ENCODE results near the gene MS4A10. TPM values are rescaled to one million over a fixed set of nuclear protein-coding genes. Genes with fewer than 3 reads are reported as not detected.

MS4A10 gene
- total and polyA plus RNA-seq, 2 of the 8 experiments (the other 6 are each of a cell fraction or from before 2014, with no cell fraction given) = not detected

- POLR2A ChIA-PET (ENCODE audit: partially characterized antibody) = interaction anchor here (1.1 to 7.5 kb wide), 4 partner anchors 9 to 53 kb away, joined by 3 to 54 read pairs (median 14); partner anchors contain the start of genes CCDC86 and ZP1
- Histone ChIP-seq H3K14ac (ENCODE audit: insufficient read length) (no peak overlapping the region), H3K9me3 (ENCODE audit: insufficient read depth in 2 of 2, low read depth in 1 of 2, low read length in 1 of 2) (peaks cover 0 to 9% of the 10 kb centered on the region in 2 experiments; a peak in 1 of 4 replicates), H2BK15ac (ENCODE audit: low read length) (no peak overlapping the region), H2BK5ac (ENCODE audit: low read depth, low read length) (no peak overlapping the region), H2AK5ac (ENCODE audit: low read depth, low read length) (no peak overlapping the region), H3K9ac (replicated peaks in 1 of 4; ENCODE audit: extremely low read depth in 1 of 4, low read depth in 3 of 4, low read length in 3 of 4) (no peak overlapping the region), H4K20me1 (replicated peaks in 1 of 2; ENCODE audit: control insufficient read depth in 1 of 2, insufficient read depth in 2 of 2, low read length in 2 of 2) (peaks cover 5 to 18% of the 10 kb centered on the region in 2 experiments), H2AFZ (ENCODE audit: low read length) (no peak overlapping the region), H3K23ac (ENCODE audit: insufficient read length) (no peak overlapping the region), H3K4me1 (replicated peaks in 1 of 4; ENCODE audit: control insufficient read depth in 3 of 4, insufficient read depth in 4 of 4, low read length in 3 of 4) (peaks cover 0 to 5% (median 0%) of the 10 kb centered on the region in 4 experiments; a peak in 2 of 7 replicates), H3K79me2 (ENCODE audit: control insufficient read depth in 1 of 2, insufficient read depth in 2 of 2, low read length in 2 of 2) (peaks cover 0 to 11% of the 10 kb centered on the region in 2 experiments; a peak in 2 of 4 replicates), H3K27me3 (replicated peaks in 1 of 4; ENCODE audit: control insufficient read depth in 3 of 4, extremely low read depth in 1 of 4, insufficient read depth in 3 of 4, low read length in 3 of 4) (peaks cover 3 to 26% (median 16%) of the 10 kb centered on the region in 4 experiments; a peak in 6 of 7 replicates), H3K27ac (ENCODE audit: low read depth, low read length) (no peak overlapping the region), H3K4ac (replicated peaks; ENCODE audit: insufficient read length, low read depth, low read length) (no peak overlapping the region), H2BK12ac (ENCODE audit: low read depth, low read length) (no peak overlapping the region), H3K23me2 (ENCODE audit: low read depth, low read length) (no peaks in the 10 kb centered on the region; the same call in 1 of the 2 replicates), H3K36me3 (ENCODE audit: control insufficient read depth in 2 of 4, insufficient read depth in 4 of 4, low read length in 3 of 4) (peaks cover 13 to 26% (median 21%) of the 10 kb centered on the region in 4 experiments), H3K4me3 (ENCODE audit: extremely low read depth in 1 of 4, insufficient read depth in 2 of 4, low read depth in 3 of 4, low read length in 4 of 4) (no peak overlapping the region), H3K56ac (replicated peaks; ENCODE audit: insufficient read length, low read depth, low read length) (no peak overlapping the region), H2BK20ac (ENCODE audit: low read length) (no peak overlapping the region), H3K79me1 (ENCODE audit: low read depth, low read length) (peaks cover 3% of the 10 kb centered on the region), H4K5ac (ENCODE audit: insufficient read length, low read depth, low read length) (no peak overlapping the region), H2BK120ac (replicated peaks; ENCODE audit: low read depth, low read length) (no peak overlapping the region), H4K91ac (replicated peaks; ENCODE audit: insufficient read length, low read length) (no peak overlapping the region), H4K8ac (ENCODE audit: extremely low read depth, insufficient read depth, low read length) (no peak overlapping the region), H3K18ac (ENCODE audit: extremely low read depth, low read length) (no peak overlapping the region), H3K4me2 (ENCODE audit: insufficient read depth in 1 of 2, low read depth in 2 of 2, low read length in 2 of 2) (no peak overlapping the region)
- CTCF ChIA-PET (ENCODE audit: partially characterized antibody) = interaction anchor here (0.6 to 2.3 kb wide), 10 partner anchors 9 to 543 kb away, joined by 3 to 14 read pairs (median 4); no protein-coding TSS in a partner anchor
- TF ChIP-seq RXRA (IDR thresholded peaks at IDR 0.05; ENCODE audit: insufficient read depth, low read depth, low read length) (no peak), SIRT6 (IDR thresholded peaks at IDR 0.05; ENCODE audit: low read length) (no peak), E2F6 (IDR thresholded peaks at IDR 0.05) (no peak), SIN3A (conservative IDR thresholded peaks at IDR 0.05 in 1 of 2, IDR thresholded peaks at IDR 0.05 in 1 of 2; ENCODE audit: low read depth in 1 of 2, low read length in 2 of 2) (no peak), CHD2 (IDR thresholded peaks at IDR 0.05; ENCODE audit: low read length) (no peak), MAFK (IDR thresholded peaks at IDR 0.05; ENCODE audit: low read depth, low read length) (no peak), FOSL1 (IDR thresholded peaks at IDR 0.05; ENCODE audit: insufficient read depth, low read depth, low read length) (no peak), SAP30 (IDR thresholded peaks at IDR 0.05; ENCODE audit: insufficient read depth, insufficient replicate concordance, low read length) (no peak), SRF (IDR thresholded peaks at IDR 0.05; ENCODE audit: low read depth, low read length) (no peak), NANOG (IDR thresholded peaks at IDR 0.05; ENCODE audit: insufficient read depth, low read depth, low read length, poor library complexity, severe bottlenecking) (no peak)
- no peak for FAIRE-seq
- DNase-seq (ENCODE audit: low read depth in 1 of 2, low spot score in 2 of 2) = no peak
- 86% methylated on average over 20 of the region's 29 CpGs; no CpG with 5 or more reads in 1 of the 2 experiments for WGBS, 2 experiments (ENCODE audit: extremely low coverage in 1 of 2, insufficient coverage in 1 of 2, insufficient read length in 1 of 2, insufficient replicate concordance in 2 of 2, low coverage in 1 of 2, low lambda C conversion rate in 2 of 2, missing lambda C conversion rate in 1 of 2)
Measured at GRCh38 chr11:60849641-60850520, 64.7 kb downstream of the MS4A10 start.

Measured in H1 (cell line).